Transverse colon (tissue), 4 donors: ENCODE data around the gene CALML3. TPM values are rescaled to one million over a fixed set of nuclear protein-coding genes. Genes with fewer than 3 reads are reported as not detected.

Source experiments
- DNase-seq: peaks from one replicate; pipeline ENCODE4 v3.0.0-alpha.2; 2019
- H3K27ac ChIP-seq, 4 donors: fragments of 200-600 bp; sonication (generic); 2 replicates each; pipeline ENCODE4 v1.5.1; 2016 to 2018; ENCODE audit warnings: inconsistent platforms in 4 of 4
- H3K27me3 ChIP-seq: fragments of 200-600 bp; sonication (generic); 2 replicates; pipeline ENCODE4 v1.5.1; 2017; ENCODE audit warnings: inconsistent platforms
- H3K36me3 ChIP-seq, 4 donors: fragments of 200-600 bp; sonication (generic); 2 replicates each; pipeline ENCODE4 v1.5.1; 2017 to 2019; ENCODE audit warnings: inconsistent platforms in 4 of 4
- H3K4me1 ChIP-seq, 4 donors: fragments of 200-600 bp; sonication (generic); 2 replicates each; pipeline ENCODE4 v1.5.1; 2017 to 2020; ENCODE audit warnings: inconsistent platforms in 4 of 4
- H3K4me3 ChIP-seq, 4 donors: fragments of 200-600 bp; sonication (generic); 1 replicate in 1 of 4; 2 replicates in 3 of 4; pipeline versions ENCODE4 v1.5.1 to v1.6.1; 2017 to 2019; ENCODE audit warnings: inconsistent platforms in 4 of 4
- H3K9me3 ChIP-seq, 2 donors: fragments of 200-600 bp; sonication (generic); 2 replicates each; pipeline ENCODE4 v1.5.1; 2017 to 2019; ENCODE audit warnings: inconsistent platforms in 2 of 2
- EP300 ChIP-seq: sonication (generic); formaldehyde crosslinking; IDR thresholded peaks from one replicate; pipeline ENCODE4 v1.6.1; 2017; ENCODE audit warnings: antibody characterized with exemption, low read depth
- POLR2A ChIP-seq: fragments of 450-650 bp; IDR thresholded peaks from one replicate; pipeline ENCODE4 v1.6.1; 2016; ENCODE audit warnings: antibody characterized with exemption, mild to moderate bottlenecking, moderate library complexity
- POLR2AphosphoS5 ChIP-seq, 3 donors: sonication (generic); formaldehyde crosslinking; IDR thresholded peaks; one replicate each; pipeline ENCODE4 v1.6.1; 2016; ENCODE audit warnings: antibody characterized with exemption in 3 of 3
- WGBS, 2 donors: methylation state at CpG; one replicate each; pipeline ENCODE4 v1.1.5; 2018; ENCODE audit warnings: low coverage in 1 of 2; 5-methylcytosine and 5-hydroxymethylcytosine counted together
- in situ Hi-C, 4 donors: fragments of 200-750 bp; cut with MboI; loops; one replicate each; pipeline versions ENCODE4 v1.15.0 to v1.15.1; 2017; ENCODE audit warnings: low sequenced_read_pairs in 3 of 4, low pct_ligation_motif_present in 1 of 4, low pct_unique_long_range_greater_than_20kb in 1 of 4
- intact Hi-C: fragments of 100-400 bp; cut with DNase I; formaldehyde crosslinking; loops from one replicate; pipeline ENCODE4 v1.15.1; 2023; ENCODE audit warnings: low total_unique reads
- total RNA-seq, 4 donors: library from RNA; depleted of rRNA; stranded (reverse); fragments of >200 nt; gene quantifications; one replicate each; pipeline ENCODE4 v1.1.0, GENCODE V29; 2016
- TF ChIP-seq, protein P1 (sequence below), 5 experiments: fragments of 200-600 bp in 3 of 5; fragments of 450-650 bp in 2 of 5; sonication (generic) in 3 of 5; IDR thresholded peaks; 1 replicate in 2 of 5; 2 replicates in 3 of 5; pipeline ENCODE4 v1.5.1; 2016 to 2017; ENCODE audit warnings: antibody characterized with exemption in 5 of 5, inconsistent platforms in 3 of 5, mild to moderate bottlenecking in 2 of 5, moderate library complexity in 1 of 5

CALML3 gene
- total RNA-seq, 4 donors from 2014 or later = not detected

DNA sequence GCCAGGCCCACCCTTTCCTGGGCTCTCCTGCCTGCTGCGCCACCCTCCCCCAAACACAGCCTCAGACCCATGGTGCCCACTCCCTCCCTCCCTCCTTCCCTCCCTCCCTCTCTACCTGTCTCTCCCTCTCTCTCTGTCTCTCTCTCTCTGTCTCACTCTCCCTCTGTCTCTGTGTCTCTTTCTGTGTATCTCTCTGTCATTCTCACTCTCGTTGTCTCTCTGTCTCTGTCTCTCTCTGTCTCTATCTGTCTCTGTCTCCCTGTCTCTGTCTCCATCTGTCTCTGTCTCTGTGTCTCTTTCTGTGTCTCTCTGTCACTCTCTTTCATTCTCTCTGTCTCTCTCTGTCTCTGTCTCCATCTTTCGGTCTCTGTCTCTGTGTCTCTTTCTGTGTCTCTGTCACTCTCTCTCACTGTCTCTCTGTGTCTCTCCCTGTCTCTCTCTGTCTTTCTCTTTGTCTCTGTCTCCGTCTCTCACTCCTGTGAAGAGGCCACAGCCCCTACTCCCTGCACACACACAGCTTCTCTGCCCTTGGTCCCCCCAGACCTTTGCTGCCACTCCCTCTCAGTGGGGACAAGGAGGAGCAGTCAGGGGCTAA is 51.5 kb downstream of the CALML3 start:
- H3K27me3 ChIP-seq = no peaks in the 10 kb centered on the region
- no peak for TF ChIP-seq POLR2A
- no peak for TF ChIP-seq POLR2AphosphoS5 (IDR thresholded peaks at IDR 0.05)
- no peak for TF ChIP-seq EP300
- TF ChIP-seq, protein P1, sequence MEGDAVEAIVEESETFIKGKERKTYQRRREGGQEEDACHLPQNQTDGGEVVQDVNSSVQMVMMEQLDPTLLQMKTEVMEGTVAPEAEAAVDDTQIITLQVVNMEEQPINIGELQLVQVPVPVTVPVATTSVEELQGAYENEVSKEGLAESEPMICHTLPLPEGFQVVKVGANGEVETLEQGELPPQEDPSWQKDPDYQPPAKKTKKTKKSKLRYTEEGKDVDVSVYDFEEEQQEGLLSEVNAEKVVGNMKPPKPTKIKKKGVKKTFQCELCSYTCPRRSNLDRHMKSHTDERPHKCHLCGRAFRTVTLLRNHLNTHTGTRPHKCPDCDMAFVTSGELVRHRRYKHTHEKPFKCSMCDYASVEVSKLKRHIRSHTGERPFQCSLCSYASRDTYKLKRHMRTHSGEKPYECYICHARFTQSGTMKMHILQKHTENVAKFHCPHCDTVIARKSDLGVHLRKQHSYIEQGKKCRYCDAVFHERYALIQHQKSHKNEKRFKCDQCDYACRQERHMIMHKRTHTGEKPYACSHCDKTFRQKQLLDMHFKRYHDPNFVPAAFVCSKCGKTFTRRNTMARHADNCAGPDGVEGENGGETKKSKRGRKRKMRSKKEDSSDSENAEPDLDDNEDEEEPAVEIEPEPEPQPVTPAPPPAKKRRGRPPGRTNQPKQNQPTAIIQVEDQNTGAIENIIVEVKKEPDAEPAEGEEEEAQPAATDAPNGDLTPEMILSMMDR (IDR thresholded peaks at IDR 0.05) = no peak
- no peak for DNase-seq
- no peaks in the 10 kb centered on the region for H3K36me3 ChIP-seq
- no peak overlapping the region for H3K4me3 ChIP-seq
- H3K4me1 ChIP-seq = peaks cover 12 to 29% (median 17%) of the 10 kb centered on the region in 4 donors
- intact Hi-C loops = no loop called here
- peak overlapping the region in 2 of 4 donors; percentile 59 to 69 for H3K27ac ChIP-seq
- 94 to 100% methylated on average over 3 to 4 of the region's 4 CpGs for whole genome bisulfite sequencing, 2 donors
- in situ Hi-C loops = no loop called here
- H3K9me3 ChIP-seq = no peaks in the 10 kb centered on the region

Other genes with a start within 250 kb of the CALML3 start
- gene UCN3, start 160.0 kb upstream of the CALML3 start, total RNA-seq = 1 to 10 TPM in 2 of 4 donors, not detected in 2; 1.6 to 1.7 TPM
- 10 to 100 TPM in 3 of 4 donors, under 1 TPM in 1; 0.40 to 78.1 (median 49.0) TPM for gene TUBAL3, start 120.1 kb upstream of the CALML3 start, total RNA-seq
- 100 to 1,000 TPM in 3 of 4 donors, 10 to 100 TPM in 1; 90.0 to 311 (median 289) TPM for gene NET1, start 112.4 kb upstream of the CALML3 start, total RNA-seq
- not detected for gene CALML5, start 25.4 kb upstream of the CALML3 start, total RNA-seq
- 10 to 100 TPM; 14.5 to 73.3 (median 61.0) TPM for gene ASB13, start 141.6 kb downstream of the CALML3 start, total RNA-seq
- gene TASOR2, start 159.9 kb downstream of the CALML3 start, total RNA-seq = 100 to 1,000 TPM in 1 of 4 donors, 10 to 100 TPM in 3; 55.0 to 106 (median 75.9) TPM